Kidney (tissue), 14 donors: ENCODE results near the gene SH3D19. TPM values are rescaled to one million over a fixed set of nuclear protein-coding genes. Genes with fewer than 3 reads are reported as not detected.

Source experiments
- DNase-seq, 5 donors: peaks; one replicate each; pipeline ENCODE4 v3.0.0-alpha.2; 2013 to 2020
- FAIRE-seq: peaks from 2 replicates; lab custom pipeline; 2012; peaks lifted over from hg19 to GRCh38; lab: Jason Lieb, UNC
- H3K27ac ChIP-seq, 2 donors: one replicate each; pipeline ENCODE4 v1.7.0; 2013; ENCODE audit warnings: low read depth in 2 of 2, low read length in 2 of 2, inconsistent platforms in 1 of 2
- H3K27me3 ChIP-seq: one replicate; pipeline ENCODE4 v1.7.1; 2013; ENCODE audit warnings: low read length, inconsistent platforms; ENCODE audit not compliant: control insufficient read depth, insufficient read depth
- H3K36me3 ChIP-seq, 3 donors: one replicate each; pipeline versions ENCODE4 v1.7.0 to v1.7.1; 2013; ENCODE audit warnings: low read length in 3 of 3, control low read depth in 1 of 3, inconsistent platforms in 1 of 3; ENCODE audit not compliant: insufficient read depth in 3 of 3, control insufficient read depth in 2 of 3
- H3K4me1 ChIP-seq, 3 donors: one replicate each; pipeline versions ENCODE4 v1.7.0 to v1.7.1; 2013; ENCODE audit warnings: low read length in 3 of 3, inconsistent platforms in 1 of 3, low read depth in 1 of 3; ENCODE audit not compliant: control insufficient read depth in 2 of 3, insufficient read depth in 2 of 3
- H3K4me3 ChIP-seq, 3 donors: one replicate each; pipeline versions ENCODE4 v1.7.0 to v1.8.1; 2013; ENCODE audit warnings: low read length in 3 of 3, control low read depth in 1 of 3, inconsistent platforms in 1 of 3
- H3K9ac ChIP-seq, 3 donors: one replicate each; pipeline versions ENCODE4 v1.7.0 to v1.7.1; 2013; ENCODE audit warnings: low read length in 3 of 3, control low read depth in 1 of 3, inconsistent platforms in 1 of 3
- H3K9me3 ChIP-seq, 3 donors: one replicate each; pipeline versions ENCODE4 v1.7.0 to v1.7.1; 2013; ENCODE audit warnings: low read length in 3 of 3, control low read depth in 1 of 3, inconsistent platforms in 1 of 3; ENCODE audit not compliant: control insufficient read depth in 2 of 3, insufficient read depth in 1 of 3
- CTCF ChIP-seq: IDR thresholded peaks from 3 replicates; pipeline ENCODE4 v1.5.1; 2012; ENCODE audit warnings: mild to moderate bottlenecking, moderate library complexity, borderline replicate concordance; ENCODE audit not compliant: insufficient read depth; ENCODE audit errors: extremely low read depth
- intact Hi-C: fragments of 100-400 bp; cut with DNase I; formaldehyde crosslinking; loops from one replicate; pipeline ENCODE4 v1.11.1; 2022
- polyA plus RNA-seq: library from polyadenylated mRNA; stranded (reverse); fragments of 350-450 nt; fragmentation: Illumina TruSeq; extraction: RNeasy Lipid Tissue Mini Kit (QIAGEN cat#74804); gene quantifications from one replicate; pipeline ENCODE4 v1.2.3, GENCODE V29; 2014; ENCODE audit warnings: low read depth, low replicate concordance; ENCODE audit not compliant: insufficient read depth
- total RNA-seq: library from RNA; stranded (reverse); fragmentation: NEBNext Ultra II Directional; extraction: Animal tissue kit (Norgen Biotek cat#: 25700); gene quantifications from one replicate; pipeline ENCODE4 v1.2.1, GENCODE V29; 2021
- donor health status: control.
- donor health status: control.
- donor health status: control.
- donor health status: control.
- donor health status: control.
- donor health status: DM: yes; HTN: yes; CAD: no.
- donor health status: Normal renal cell carcinoma (clear cell type).

SH3D19 gene
- total and polyA plus RNA-seq, 2 donors from 2014 or later, result 13.6 to 36.8 TPM

- no peaks in the 10 kb centered on the region for H3K36me3 ChIP-seq
- TF ChIP-seq CTCF, result no peak
- H3K4me1 ChIP-seq, result peaks cover 0 to 23% (median 3%) of the 10 kb centered on the region in 3 donors
- FAIRE-seq, result no peak
- H3K27me3 ChIP-seq, result no peaks in the 10 kb centered on the region
- H3K4me3 ChIP-seq, result no peak overlapping the region
- no peak for DNase-seq
- no peaks in the 10 kb centered on the region for H3K9me3 ChIP-seq
- no peak overlapping the region for H3K27ac ChIP-seq
- intact Hi-C loops, result no loop called here
- no peak overlapping the region for H3K9ac ChIP-seq
Measured at GRCh38 chr4:151202381-151202780, 123.0 kb downstream of the SH3D19 start.

- no peak overlapping the region for H3K27ac ChIP-seq
- TF ChIP-seq CTCF, result no peak
- no peaks in the 10 kb centered on the region for H3K4me1 ChIP-seq
- H3K4me3 ChIP-seq, result no peak overlapping the region
- DNase-seq, result no peak
- no peaks in the 10 kb centered on the region for H3K36me3 ChIP-seq
- intact Hi-C loops, result no loop called here
- no peaks in the 10 kb centered on the region for H3K9me3 ChIP-seq
- no peak overlapping the region for H3K9ac ChIP-seq
- FAIRE-seq, result no peak
- no peaks in the 10 kb centered on the region for H3K27me3 ChIP-seq
Measured at GRCh38 chr4:151199319-151200190, 125.8 kb downstream of the SH3D19 start.

- TF ChIP-seq CTCF, result no peak
- no peaks in the 10 kb centered on the region for H3K36me3 ChIP-seq
- H3K4me1 ChIP-seq, result no peaks in the 10 kb centered on the region
- H3K27ac ChIP-seq, result no peak overlapping the region
- no peaks in the 10 kb centered on the region for H3K9me3 ChIP-seq
- H3K27me3 ChIP-seq, result no peaks in the 10 kb centered on the region
- intact Hi-C loops, result no loop called here
- no peak overlapping the region for H3K9ac ChIP-seq
- FAIRE-seq (no peak), DNase-seq (no peak)
- H3K4me3 ChIP-seq, result no peak overlapping the region
Measured at GRCh38 chr4:151198748-151199147, 126.7 kb downstream of the SH3D19 start.

GRCh38 chr4:151197247-151197646, 128.2 kb downstream of the SH3D19 start:
- H3K4me1 ChIP-seq, result no peaks in the 10 kb centered on the region
- H3K27me3 ChIP-seq, result no peaks in the 10 kb centered on the region
- no peak overlapping the region for H3K27ac ChIP-seq
- no peak for TF ChIP-seq CTCF
- H3K36me3 ChIP-seq, result no peaks in the 10 kb centered on the region
- H3K9ac ChIP-seq, result no peak overlapping the region
- no peaks in the 10 kb centered on the region for H3K9me3 ChIP-seq
- no peak overlapping the region for H3K4me3 ChIP-seq
- intact Hi-C loops, result no loop called here
- FAIRE-seq (no peak), DNase-seq (no peak)
